ENCODE measurements around the gene IL17D.

The IL17D gene

GRCh38 chr13:20754009-20754408 lies 50.5 kb downstream of the IL17D start:
- Histone ChIP-seq H3K9ac (ENCODE audit: low read length) (no peak overlapping the region), H3K9me2 (ENCODE audit: low read depth, low read length) (no peaks in the 10 kb centered on the region), H4K20me1 (ENCODE audit: insufficient read depth, low read length) (no peaks in the 10 kb centered on the region), H2AFZ (ENCODE audit: low read length) (no peak overlapping the region), H3K36me3 (ENCODE audit: insufficient read depth, low read length) (no peaks in the 10 kb centered on the region), H3K79me2 (ENCODE audit: insufficient read depth, low read length) (no peaks in the 10 kb centered on the region), H3K27me3 (ENCODE audit: insufficient read depth, low read length) (no peaks in the 10 kb centered on the region), H3K4me2 (ENCODE audit: low read length) (no peak overlapping the region), H3K27ac (ENCODE audit: low read depth, low read length, poor library complexity, severe bottlenecking) (no peak overlapping the region), H3F3A (ENCODE audit: insufficient read depth, low read length) (no peaks in the 10 kb centered on the region), H3K9me3 (ENCODE audit: low read length) (peaks cover 24% of the 10 kb centered on the region), H3K4me3 (ENCODE audit: low read depth, low read length, poor library complexity, severe bottlenecking) (no peak overlapping the region), H3K4me1 (ENCODE audit: insufficient read depth, low read length, severe bottlenecking) (no peaks in the 10 kb centered on the region)
- TF ChIP-seq, protein P1, sequence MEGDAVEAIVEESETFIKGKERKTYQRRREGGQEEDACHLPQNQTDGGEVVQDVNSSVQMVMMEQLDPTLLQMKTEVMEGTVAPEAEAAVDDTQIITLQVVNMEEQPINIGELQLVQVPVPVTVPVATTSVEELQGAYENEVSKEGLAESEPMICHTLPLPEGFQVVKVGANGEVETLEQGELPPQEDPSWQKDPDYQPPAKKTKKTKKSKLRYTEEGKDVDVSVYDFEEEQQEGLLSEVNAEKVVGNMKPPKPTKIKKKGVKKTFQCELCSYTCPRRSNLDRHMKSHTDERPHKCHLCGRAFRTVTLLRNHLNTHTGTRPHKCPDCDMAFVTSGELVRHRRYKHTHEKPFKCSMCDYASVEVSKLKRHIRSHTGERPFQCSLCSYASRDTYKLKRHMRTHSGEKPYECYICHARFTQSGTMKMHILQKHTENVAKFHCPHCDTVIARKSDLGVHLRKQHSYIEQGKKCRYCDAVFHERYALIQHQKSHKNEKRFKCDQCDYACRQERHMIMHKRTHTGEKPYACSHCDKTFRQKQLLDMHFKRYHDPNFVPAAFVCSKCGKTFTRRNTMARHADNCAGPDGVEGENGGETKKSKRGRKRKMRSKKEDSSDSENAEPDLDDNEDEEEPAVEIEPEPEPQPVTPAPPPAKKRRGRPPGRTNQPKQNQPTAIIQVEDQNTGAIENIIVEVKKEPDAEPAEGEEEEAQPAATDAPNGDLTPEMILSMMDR (IDR thresholded peaks at IDR 0.05; ENCODE audit: low read length): no peak
- no peak for TF ChIP-seq EZH2 (IDR thresholded peaks at IDR 0.05; ENCODE audit: borderline replicate concordance, low read length)

DNA sequence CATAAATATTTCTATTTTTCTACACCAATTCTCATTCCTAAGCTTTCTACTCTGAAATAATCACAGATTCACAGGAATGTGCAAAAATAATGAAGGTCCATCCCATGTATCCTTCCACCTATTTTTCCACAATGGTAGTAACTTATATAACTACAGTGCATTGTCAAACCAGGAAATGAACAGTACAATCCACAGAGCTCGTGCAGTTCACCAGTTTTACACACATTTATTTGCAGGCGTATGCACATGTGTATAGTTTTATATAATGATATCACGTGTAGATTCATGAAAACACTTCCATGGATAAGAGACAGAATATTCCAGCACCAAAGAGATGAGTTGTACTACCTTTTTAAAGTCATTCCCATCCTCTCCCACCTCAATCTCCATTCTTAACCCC lies 57.4 kb downstream of the IL17D start:
- Histone ChIP-seq H3K9me2 (ENCODE audit: low read depth, low read length) (no peaks in the 10 kb centered on the region), H4K20me1 (ENCODE audit: insufficient read depth, low read length) (no peaks in the 10 kb centered on the region)

GRCh38 chr13:20767309-20767943 lies 63.9 kb downstream of the IL17D start:
- peaks cover 2% of the 10 kb centered on the region for H3K4me1 ChIP-seq (ENCODE audit: insufficient read depth, low read length, severe bottlenecking)
- H3K27me3 ChIP-seq (ENCODE audit: insufficient read depth, low read length): no peaks in the 10 kb centered on the region
- H3K79me2 ChIP-seq (ENCODE audit: insufficient read depth, low read length): no peaks in the 10 kb centered on the region
- no peaks in the 10 kb centered on the region for H3F3A ChIP-seq (ENCODE audit: insufficient read depth, low read length)
- H2AFZ ChIP-seq (ENCODE audit: low read length): no peak overlapping the region
- H3K9ac ChIP-seq (ENCODE audit: low read length): no peak overlapping the region
- TF ChIP-seq, protein P1 (IDR thresholded peaks at IDR 0.05; ENCODE audit: low read length): no peak
- no peak for TF ChIP-seq EZH2 (IDR thresholded peaks at IDR 0.05; ENCODE audit: borderline replicate concordance, low read length)
- H3K9me2 ChIP-seq (ENCODE audit: low read depth, low read length): no peaks in the 10 kb centered on the region
- H3K36me3 ChIP-seq (ENCODE audit: insufficient read depth, low read length): peaks cover 28% of the 10 kb centered on the region
- H3K4me3 ChIP-seq (ENCODE audit: low read depth, low read length, poor library complexity, severe bottlenecking): no peak overlapping the region
- H4K20me1 ChIP-seq (ENCODE audit: insufficient read depth, low read length): no peaks in the 10 kb centered on the region
- peaks cover 8% of the 10 kb centered on the region; the same call in 1 of the 2 replicates for H3K9me3 ChIP-seq (ENCODE audit: low read length)
- no peak overlapping the region for H3K27ac ChIP-seq (ENCODE audit: low read depth, low read length, poor library complexity, severe bottlenecking)
- H3K4me2 ChIP-seq (ENCODE audit: low read length): no peak overlapping the region

More for the DNA sequence above, 57.4 kb downstream of the IL17D start:
- Histone ChIP-seq H2AFZ (ENCODE audit: low read length) (no peak overlapping the region), H3K4me3 (ENCODE audit: low read depth, low read length, poor library complexity, severe bottlenecking) (no peak overlapping the region), H3K4me1 (ENCODE audit: insufficient read depth, low read length, severe bottlenecking) (no peaks in the 10 kb centered on the region), H3K27ac (ENCODE audit: low read depth, low read length, poor library complexity, severe bottlenecking) (no peak overlapping the region), H3F3A (ENCODE audit: insufficient read depth, low read length) (no peaks in the 10 kb centered on the region), H3K9me3 (ENCODE audit: low read length) (0 out of 2 replicates have a peak, but pooled peaks cover 4% of the 10 kb centered on the region), H3K4me2 (ENCODE audit: low read length) (no peak overlapping the region), H3K79me2 (ENCODE audit: insufficient read depth, low read length) (no peaks in the 10 kb centered on the region), H3K27me3 (ENCODE audit: insufficient read depth, low read length) (no peaks in the 10 kb centered on the region), H3K36me3 (ENCODE audit: insufficient read depth, low read length) (no peaks in the 10 kb centered on the region), H3K9ac (ENCODE audit: low read length) (no peak overlapping the region)
- no peak for TF ChIP-seq EZH2 (IDR thresholded peaks at IDR 0.05; ENCODE audit: borderline replicate concordance, low read length)
- TF ChIP-seq, protein P1 (IDR thresholded peaks at IDR 0.05; ENCODE audit: low read length): no peak
